IMR-90 (cell line): ENCODE results near the gene PANX1.

Experiments
- BHLHE40 ChIP-seq: fragments of 150-350 bp; IDR thresholded peaks from 2 replicates; pipeline ENCODE4 v1.6.1; 2016; ENCODE audit warnings: mild to moderate bottlenecking, low read depth, low read length
- CEBPB ChIP-seq: IDR thresholded peaks from 2 replicates; pipeline ENCODE4 v1.6.1; 2012; ENCODE audit warnings: low read depth, low read length, improper control_type of control experiment
- CTCF ChIP-seq: conservative IDR thresholded peaks from 2 replicates; pipeline ENCODE4 v1.5.1; 2012; ENCODE audit warnings: mild to moderate bottlenecking, low read depth, low read length, improper control_type of control experiment
- ELK1 ChIP-seq: fragments of 150-350 bp; IDR thresholded peaks from 2 replicates; pipeline ENCODE4 v1.6.1; 2016; ENCODE audit warnings: low read depth, mild to moderate bottlenecking, low read length, moderate library complexity, borderline replicate concordance
- POLR2A ChIP-seq: IDR thresholded peaks from 2 replicates; pipeline ENCODE4 v1.6.1; 2012; ENCODE audit warnings: mild to moderate bottlenecking, low read depth, low read length
- RAD21 ChIP-seq: IDR thresholded peaks from 2 replicates; pipeline ENCODE4 v1.6.1; 2012; ENCODE audit warnings: low read length, improper control_type of control experiment
- RCOR1 ChIP-seq: IDR thresholded peaks from 2 replicates; pipeline ENCODE4 v1.6.1; 2012; ENCODE audit warnings: mild to moderate bottlenecking, low read length, improper control_type of control experiment; ENCODE audit not compliant: insufficient replicate concordance
- RFX5 ChIP-seq: IDR thresholded peaks from 2 replicates; pipeline ENCODE4 v1.8.0; 2012; ENCODE audit warnings: low read depth, mild to moderate bottlenecking, low read length, moderate library complexity
- SMC3 ChIP-seq: fragments of 150-350 bp; IDR thresholded peaks from 2 replicates; pipeline ENCODE4 v1.6.1; 2016; ENCODE audit warnings: low read depth, mild to moderate bottlenecking, antibody characterized with exemption, low read length, moderate library complexity

- TF ChIP-seq RFX5 (no peak), CEBPB (no peak), CTCF (no peak), BHLHE40 (no peak), ELK1 (no peak), SMC3 (no peak), POLR2A (no peak), RAD21 (no peak), RCOR1 (no peak)
These were observed 1.0 kb upstream of the PANX1 start for GRCh38 chr11:94127638-94128037.
